Kidney epithelial cell (primary cell): Measurements from ENCODE around the gene TUBB. TPM values are rescaled to one million over a fixed set of nuclear protein-coding genes. Genes with fewer than 3 reads are reported as not detected.
A peak's percentile ranks its signal among the peaks of the same experiment; 100 is the strongest.
"Not testable (repeated sequence)": the region's sequence is repeated elsewhere in the genome, so short reads cannot be mapped to it uniquely, and the experiment has no call there.

ENCODE experiments used
- DNase-seq: peaks from one replicate; pipeline ENCODE4 v3.0.0-alpha.2; 2010; ENCODE audit warnings: low read depth
- H3K27me3 ChIP-seq: 2 replicates; pipeline ENCODE4 v1.6.0; 2011; ENCODE audit warnings: low read length; ENCODE audit not compliant: control insufficient read depth, insufficient read depth
- H3K36me3 ChIP-seq: 2 replicates; pipeline ENCODE4 v1.5.1; 2011; ENCODE audit warnings: low read length; ENCODE audit not compliant: control insufficient read depth, insufficient read depth
- H3K4me3 ChIP-seq: 2 replicates; pipeline ENCODE4 v1.5.1; 2011; ENCODE audit warnings: low read depth, mild to moderate bottlenecking, control low read depth, low read length
- total RNA-seq: library from RNA; depleted of rRNA; stranded (reverse); fragments of >200 nt; gene quantifications from 2 replicates; pipeline ENCODE4 v1.2.3, GENCODE V29; 2015
- TF ChIP-seq, protein P1 (sequence below): IDR thresholded peaks from 2 replicates; pipeline ENCODE4 v1.5.1; 2011; ENCODE audit warnings: mild to moderate bottlenecking, moderate library complexity, low read length, control low read depth, inconsistent platforms; ENCODE audit not compliant: insufficient read depth, poor library complexity, severe bottlenecking

The TUBB gene
- total RNA-seq, 1 donor from 2014 or later: 808 TPM

DNA sequence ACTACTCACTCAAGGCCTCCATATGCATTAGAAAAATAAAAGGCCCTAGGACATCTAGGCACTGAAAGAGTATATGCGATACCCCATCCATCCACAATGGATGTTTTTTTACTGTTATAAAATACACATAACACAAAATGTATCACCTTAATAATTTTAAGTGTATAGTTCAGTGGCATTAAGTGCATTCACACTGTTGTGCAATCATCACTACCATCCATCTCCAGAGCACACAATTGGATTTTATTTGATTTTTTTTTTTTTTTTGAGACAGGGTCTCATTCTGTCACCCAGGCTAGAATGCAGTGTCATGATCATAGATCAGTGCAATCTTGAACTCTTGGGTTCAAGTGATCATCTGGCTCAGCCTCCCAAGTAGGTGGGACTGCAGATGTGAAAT, 5.9 kb upstream of the TUBB start:
- Histone ChIP-seq H3K27me3 (no peaks in the 10 kb centered on the region), H3K4me3 (no peak overlapping the region), H3K36me3 (no peaks in the 10 kb centered on the region)
- no peak for DNase-seq
- TF ChIP-seq, protein P1, sequence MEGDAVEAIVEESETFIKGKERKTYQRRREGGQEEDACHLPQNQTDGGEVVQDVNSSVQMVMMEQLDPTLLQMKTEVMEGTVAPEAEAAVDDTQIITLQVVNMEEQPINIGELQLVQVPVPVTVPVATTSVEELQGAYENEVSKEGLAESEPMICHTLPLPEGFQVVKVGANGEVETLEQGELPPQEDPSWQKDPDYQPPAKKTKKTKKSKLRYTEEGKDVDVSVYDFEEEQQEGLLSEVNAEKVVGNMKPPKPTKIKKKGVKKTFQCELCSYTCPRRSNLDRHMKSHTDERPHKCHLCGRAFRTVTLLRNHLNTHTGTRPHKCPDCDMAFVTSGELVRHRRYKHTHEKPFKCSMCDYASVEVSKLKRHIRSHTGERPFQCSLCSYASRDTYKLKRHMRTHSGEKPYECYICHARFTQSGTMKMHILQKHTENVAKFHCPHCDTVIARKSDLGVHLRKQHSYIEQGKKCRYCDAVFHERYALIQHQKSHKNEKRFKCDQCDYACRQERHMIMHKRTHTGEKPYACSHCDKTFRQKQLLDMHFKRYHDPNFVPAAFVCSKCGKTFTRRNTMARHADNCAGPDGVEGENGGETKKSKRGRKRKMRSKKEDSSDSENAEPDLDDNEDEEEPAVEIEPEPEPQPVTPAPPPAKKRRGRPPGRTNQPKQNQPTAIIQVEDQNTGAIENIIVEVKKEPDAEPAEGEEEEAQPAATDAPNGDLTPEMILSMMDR: no peak

DNA sequence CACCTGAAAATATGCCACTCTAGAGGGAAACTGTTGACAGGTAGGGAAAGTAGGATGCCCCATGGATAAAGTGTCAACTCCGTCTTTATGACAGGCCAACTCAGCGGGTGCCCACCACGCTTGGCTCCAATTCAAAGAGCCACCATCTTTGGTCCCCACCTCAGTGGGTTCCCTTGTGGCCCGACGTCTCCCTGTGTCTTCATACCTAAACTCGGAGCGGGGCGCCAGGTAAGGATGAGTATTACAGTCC, 3.3 kb upstream of the TUBB start:
- peak overlapping the region; percentile 62 for H3K4me3 ChIP-seq
- no peak for DNase-seq
- H3K36me3 ChIP-seq: peaks cover 1% of the 10 kb centered on the region
- H3K27me3 ChIP-seq: no peaks in the 10 kb centered on the region
- TF ChIP-seq, protein P1: no peak

DNA sequence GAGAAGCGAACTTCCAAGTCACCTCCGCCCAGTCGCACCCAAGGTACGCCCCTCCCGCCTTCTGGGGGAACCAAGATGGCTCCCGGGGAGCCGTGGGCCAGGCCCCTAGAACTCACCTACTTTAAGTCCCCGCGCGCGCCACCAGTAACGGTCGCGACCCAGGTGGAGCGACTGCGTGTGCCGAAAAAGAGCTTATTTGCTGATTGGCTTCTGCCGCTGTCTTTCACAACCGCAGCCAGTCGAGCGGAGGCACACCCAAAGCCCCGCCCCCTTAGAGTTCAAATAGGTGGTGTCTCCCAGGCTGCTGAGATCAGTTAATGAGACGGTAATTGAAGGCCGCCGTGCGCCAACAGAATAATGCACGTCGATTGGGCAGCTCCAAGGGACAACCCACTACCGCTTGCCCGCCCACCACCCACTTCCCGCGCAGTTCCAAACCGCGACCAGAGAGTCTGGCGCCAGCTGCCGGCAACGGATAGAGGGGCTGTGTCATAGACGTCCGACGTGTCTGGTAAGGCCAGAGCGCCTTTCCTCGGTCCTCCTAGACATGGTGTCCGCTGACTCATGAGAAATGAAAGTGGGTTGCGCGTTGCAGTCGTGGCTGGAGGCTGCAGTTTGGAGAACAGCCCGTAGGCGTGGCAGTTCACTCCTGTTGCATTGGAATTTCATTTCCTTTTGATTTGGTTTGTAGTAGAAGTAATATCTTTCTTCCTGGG, 2.9 kb upstream of the TUBB start, which contains the start of gene MDC1:
MDC1 (minus strand) TSS at position 153 of the 716 bp plus-strand sequence. CDS start 2,106 bp downstream, outside the sequence.
- DNase-seq: peak; percentile 99
- TF ChIP-seq, protein P1: peak; percentile 32
- Histone ChIP-seq H3K36me3 (peaks cover 3% of the 10 kb centered on the region), H3K4me3 (peak within 1 kb of the TSS; percentile 62), H3K27me3 (no peaks in the 10 kb centered on the region)

DNA sequence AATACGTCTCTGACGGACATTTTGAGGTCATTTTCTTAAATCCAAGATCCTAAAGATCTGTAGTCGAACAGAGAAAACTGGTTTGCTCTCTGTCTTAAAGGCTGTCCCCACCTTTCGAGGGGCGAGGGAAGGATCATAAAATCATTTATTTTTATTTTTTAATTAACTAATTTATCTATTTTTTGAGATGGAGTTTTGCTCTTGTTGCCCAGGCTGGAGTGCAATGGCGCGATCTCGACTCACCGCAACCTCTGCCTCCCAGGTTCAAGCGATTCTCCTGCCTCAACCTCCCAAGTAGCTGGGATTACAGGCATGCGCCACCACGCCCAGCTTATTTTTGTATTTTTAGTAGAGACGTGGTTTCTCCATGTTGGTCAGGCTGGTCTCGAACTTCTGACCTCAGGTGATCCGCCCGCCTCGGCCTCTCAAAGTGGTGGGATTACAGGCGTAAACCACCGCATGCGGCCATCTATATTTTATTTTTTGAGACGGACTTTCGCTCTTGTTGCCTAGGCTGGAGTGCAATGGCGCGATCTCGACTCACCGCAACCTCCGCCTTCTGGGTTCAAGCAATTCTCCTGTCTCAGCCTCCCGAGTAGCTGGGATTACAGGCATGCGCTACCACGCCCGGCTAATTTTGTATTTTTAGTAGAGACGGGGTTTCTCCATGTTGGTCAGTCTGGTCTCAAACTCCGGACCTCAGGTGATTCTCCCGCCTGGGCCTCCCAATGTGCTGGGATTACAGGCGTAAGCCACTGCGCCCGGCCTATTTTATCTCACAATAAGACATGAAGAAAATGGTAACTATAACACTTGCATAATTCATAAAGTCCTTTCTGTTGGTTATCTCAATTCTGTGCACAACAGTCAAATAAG, 2.1 kb upstream of the TUBB start:
- H3K4me3 ChIP-seq: peak overlapping the region; percentile 39
- not testable (repeated sequence) for H3K36me3 ChIP-seq, H3K27me3 ChIP-seq, DNase-seq

DNA sequence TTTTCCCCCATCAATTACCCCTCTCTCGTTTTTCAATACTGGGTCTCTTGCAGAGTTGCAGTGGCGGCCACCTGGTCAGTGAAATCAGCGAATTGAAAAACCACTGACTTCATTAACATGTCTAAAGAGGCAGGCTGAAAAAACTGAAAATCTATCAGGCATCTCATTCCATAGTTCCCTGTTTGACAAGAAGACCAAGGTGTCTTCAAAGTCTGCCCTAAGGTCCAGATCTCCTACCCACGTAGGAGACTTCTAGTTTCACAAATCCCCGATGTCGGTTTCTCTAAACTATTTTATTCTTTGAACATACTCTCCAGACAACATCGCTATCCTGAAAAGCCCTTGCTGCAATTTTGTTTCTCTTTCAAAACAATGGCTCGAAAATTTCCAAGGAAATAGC, 796 bp upstream of the TUBB start:
- Histone ChIP-seq H3K27me3 (no peaks in the 10 kb centered on the region), H3K36me3 (peaks cover 4% of the 10 kb centered on the region), H3K4me3 (peak overlapping the region; percentile 86)
- TF ChIP-seq, protein P1: no peak
- no peak for DNase-seq

DNA sequence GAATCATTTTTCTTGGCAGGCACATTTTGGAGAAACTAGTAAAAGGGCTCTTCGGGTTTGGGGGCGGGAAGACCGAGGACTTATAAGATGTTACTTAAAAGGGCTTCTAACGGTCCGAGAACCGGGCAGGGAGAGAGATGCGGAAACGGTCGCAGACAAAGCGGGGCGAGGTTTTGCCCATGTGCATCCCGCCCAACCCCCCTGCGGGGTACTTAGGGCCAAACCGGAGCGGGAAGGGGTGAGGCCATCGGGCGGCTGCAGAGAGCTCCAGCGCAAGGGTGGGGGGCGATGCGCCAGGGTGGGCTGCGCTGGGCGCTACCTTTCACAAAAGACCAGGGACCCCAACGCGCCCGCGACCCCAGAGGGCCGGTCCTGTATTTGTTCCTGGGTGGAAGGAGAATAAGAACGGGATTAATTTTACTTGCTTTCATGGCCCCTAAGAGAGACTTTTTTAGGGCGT, 616 bp downstream of the TUBB start:
- no peak for DNase-seq
- TF ChIP-seq, protein P1: no peak
- Histone ChIP-seq H3K36me3 (peaks cover 6% of the 10 kb centered on the region), H3K27me3 (no peaks in the 10 kb centered on the region), H3K4me3 (peak overlapping the region; percentile 86)
